ENCODE data around the gene RIMOC1. TPM values are rescaled to one million over a fixed set of nuclear protein-coding genes. Genes with fewer than 3 reads are reported as not detected.

Gene RIMOC1
- total and polyA plus RNA-seq, 2 of the 8 experiments (the other 6 are each of a cell fraction or from before 2014, with no cell fraction given): 20.6 to 35.1 TPM

DNA sequence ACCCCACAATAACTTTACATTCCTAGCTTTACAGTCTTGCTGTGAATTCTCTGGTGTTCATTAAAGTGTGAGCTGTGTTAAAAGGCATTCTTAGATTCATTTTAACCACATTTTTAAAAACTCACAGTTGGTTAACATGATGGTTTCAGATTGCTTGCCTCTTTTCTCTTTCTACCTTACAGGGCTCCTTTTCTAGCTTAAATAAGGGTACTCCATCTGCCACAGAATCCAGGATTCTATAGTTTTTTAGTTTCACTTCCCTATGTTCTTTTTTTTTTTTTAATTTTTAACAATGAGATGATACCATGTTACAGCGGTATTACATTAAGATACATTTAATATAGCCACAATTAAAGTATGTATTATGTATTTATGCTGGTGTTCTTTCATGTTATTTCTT is 17.0 kb downstream of the RIMOC1 start:
- Histone ChIP-seq H3K27me3 (replicated peaks in 1 of 4; ENCODE audit: control insufficient read depth in 3 of 4, extremely low read depth in 1 of 4, insufficient read depth in 3 of 4, low read length in 3 of 4) (no peaks in the 10 kb centered on the region), H4K91ac (replicated peaks; ENCODE audit: insufficient read length, low read length) (no peak overlapping the region), H2AK5ac (ENCODE audit: low read depth, low read length) (no peak overlapping the region), H2BK5ac (ENCODE audit: low read depth, low read length) (no peak overlapping the region), H2BK12ac (ENCODE audit: low read depth, low read length) (no peak overlapping the region), H3K56ac (replicated peaks; ENCODE audit: insufficient read length, low read depth, low read length) (no peak overlapping the region), H4K5ac (ENCODE audit: insufficient read length, low read depth, low read length) (no peak overlapping the region), H2BK15ac (ENCODE audit: low read length) (no peak overlapping the region), H4K20me1 (replicated peaks in 1 of 2; ENCODE audit: control insufficient read depth in 1 of 2, insufficient read depth in 2 of 2, low read length in 2 of 2) (no peaks in the 10 kb centered on the region), H3K23ac (ENCODE audit: insufficient read length) (no peak overlapping the region), H3K9ac (replicated peaks in 1 of 4; ENCODE audit: extremely low read depth in 1 of 4, low read depth in 3 of 4, low read length in 3 of 4) (no peak overlapping the region), H3K36me3 (ENCODE audit: control insufficient read depth in 2 of 4, insufficient read depth in 4 of 4, low read length in 3 of 4) (peaks cover 2 to 31% (median 18%) of the 10 kb centered on the region in 4 experiments; a peak in 7 of 8 replicates), H3K27ac (ENCODE audit: low read depth, low read length) (no peak overlapping the region), H3K79me1 (ENCODE audit: low read depth, low read length) (no peaks in the 10 kb centered on the region), H3K23me2 (ENCODE audit: low read depth, low read length) (peaks cover 3% of the 10 kb centered on the region; the same call in 1 of the 2 replicates), H3K4me2 (ENCODE audit: insufficient read depth in 1 of 2, low read depth in 2 of 2, low read length in 2 of 2) (no peak overlapping the region), H4K8ac (ENCODE audit: extremely low read depth, insufficient read depth, low read length) (no peak overlapping the region), H3K18ac (ENCODE audit: extremely low read depth, low read length) (no peak overlapping the region), H3K79me2 (ENCODE audit: control insufficient read depth in 1 of 2, insufficient read depth in 2 of 2, low read length in 2 of 2) (no peaks in the 10 kb centered on the region), H2AFZ (ENCODE audit: low read length) (no peak overlapping the region), H3K4ac (replicated peaks; ENCODE audit: insufficient read length, low read depth, low read length) (no peak overlapping the region), H3K4me3 (ENCODE audit: extremely low read depth in 1 of 4, insufficient read depth in 2 of 4, low read depth in 3 of 4, low read length in 4 of 4) (no peak overlapping the region), H3K9me3 (ENCODE audit: insufficient read depth in 2 of 2, low read depth in 1 of 2, low read length in 1 of 2) (no peaks in the 10 kb centered on the region), H2BK20ac (ENCODE audit: low read length) (no peak overlapping the region), H3K14ac (ENCODE audit: insufficient read length) (no peak overlapping the region), H2BK120ac (replicated peaks; ENCODE audit: low read depth, low read length) (no peak overlapping the region), H3K4me1 (replicated peaks in 1 of 4; ENCODE audit: control insufficient read depth in 3 of 4, insufficient read depth in 4 of 4, low read length in 3 of 4) (peaks cover 0 to 3% (median 0%) of the 10 kb centered on the region in 4 experiments; a peak in 2 of 7 replicates)
- no peak for FAIRE-seq
- no peak for DNase-seq (ENCODE audit: low read depth in 1 of 2, low spot score in 2 of 2)
- 100% methylated on average over 1 of the region's 1 CpG; no CpG with 5 or more reads in 1 of the 2 experiments for WGBS, 2 experiments (ENCODE audit: extremely low coverage in 1 of 2, insufficient coverage in 1 of 2, insufficient read length in 1 of 2, insufficient replicate concordance in 2 of 2, low coverage in 1 of 2, low lambda C conversion rate in 2 of 2, missing lambda C conversion rate in 1 of 2)
- ChIA-PET POLR2A (ENCODE audit: partially characterized antibody) (no interaction called here), CTCF (ENCODE audit: partially characterized antibody) (no interaction called here)
- no peak for TF ChIP-seq JUN (IDR thresholded peaks at IDR 0.05; ENCODE audit: low read depth, low read length)

Data from H1 (cell line).